ENCODE data around the gene PORCN. TPM values are rescaled to one million over a fixed set of nuclear protein-coding genes. Genes with fewer than 3 reads are reported as not detected.

Gene PORCN
- total and polyA plus RNA-seq, 2 of the 13 experiments (the other 11 are each of a cell fraction or from before 2014, with no cell fraction given) = 3.9 to 5.8 TPM

DNA sequence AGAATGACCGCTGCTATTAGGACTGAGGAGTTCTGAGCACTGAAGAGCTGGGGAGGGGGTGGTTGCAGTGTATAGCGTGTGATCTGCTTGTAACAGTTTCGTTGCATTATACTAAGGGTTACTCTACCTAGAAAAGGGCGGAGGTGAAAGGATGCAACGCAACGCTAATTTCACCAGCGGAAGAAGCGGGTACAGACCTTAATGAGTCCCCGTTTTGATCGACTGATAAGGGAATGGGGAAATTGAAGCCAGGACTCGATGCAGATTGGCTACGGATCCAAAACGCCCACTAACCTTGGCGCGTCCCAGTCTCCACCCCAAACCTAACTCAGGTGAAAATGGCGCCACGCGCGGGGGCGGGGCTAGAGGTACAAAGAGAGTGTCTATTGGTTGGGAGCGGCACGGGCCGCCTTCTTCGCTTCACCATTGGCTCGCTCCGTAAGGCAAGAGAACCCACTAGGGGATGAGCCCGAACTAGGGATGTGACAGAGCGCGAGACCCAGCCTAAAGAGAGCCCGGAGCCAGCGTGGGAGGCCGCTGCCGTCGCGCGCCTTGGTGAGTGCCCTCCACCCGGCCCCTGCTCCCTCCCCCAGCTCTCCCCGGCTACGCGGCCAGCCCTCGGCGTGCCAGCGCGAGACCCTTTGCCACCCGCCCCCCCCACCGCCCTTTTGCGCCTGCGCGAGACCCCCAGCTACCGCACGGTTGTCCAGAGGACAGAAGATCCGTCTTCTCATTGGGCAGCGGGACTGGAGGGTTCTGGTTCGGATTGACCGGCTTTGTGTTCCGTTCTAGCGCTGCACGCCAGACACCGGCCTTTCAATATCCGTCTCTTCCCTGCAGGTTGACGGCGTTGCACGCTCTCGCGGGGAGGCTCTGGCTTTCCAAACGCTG lies 12.8 kb downstream of the PORCN start, which contains the start of gene EBP (continued):
- no peak for TF ChIP-seq NRL (CRISPR knock-in tag; IDR thresholded peaks at IDR 0.05; ENCODE audit: borderline replicate concordance)
- TF ChIP-seq PITX1 (CRISPR knock-in tag; IDR thresholded peaks at IDR 0.05) = no peak
- TF ChIP-seq, protein P1, sequence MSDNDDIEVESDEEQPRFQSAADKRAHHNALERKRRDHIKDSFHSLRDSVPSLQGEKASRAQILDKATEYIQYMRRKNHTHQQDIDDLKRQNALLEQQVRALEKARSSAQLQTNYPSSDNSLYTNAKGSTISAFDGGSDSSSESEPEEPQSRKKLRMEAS (IDR thresholded peaks at IDR 0.05) = peak; percentile 7
- TF ChIP-seq, protein P2, sequence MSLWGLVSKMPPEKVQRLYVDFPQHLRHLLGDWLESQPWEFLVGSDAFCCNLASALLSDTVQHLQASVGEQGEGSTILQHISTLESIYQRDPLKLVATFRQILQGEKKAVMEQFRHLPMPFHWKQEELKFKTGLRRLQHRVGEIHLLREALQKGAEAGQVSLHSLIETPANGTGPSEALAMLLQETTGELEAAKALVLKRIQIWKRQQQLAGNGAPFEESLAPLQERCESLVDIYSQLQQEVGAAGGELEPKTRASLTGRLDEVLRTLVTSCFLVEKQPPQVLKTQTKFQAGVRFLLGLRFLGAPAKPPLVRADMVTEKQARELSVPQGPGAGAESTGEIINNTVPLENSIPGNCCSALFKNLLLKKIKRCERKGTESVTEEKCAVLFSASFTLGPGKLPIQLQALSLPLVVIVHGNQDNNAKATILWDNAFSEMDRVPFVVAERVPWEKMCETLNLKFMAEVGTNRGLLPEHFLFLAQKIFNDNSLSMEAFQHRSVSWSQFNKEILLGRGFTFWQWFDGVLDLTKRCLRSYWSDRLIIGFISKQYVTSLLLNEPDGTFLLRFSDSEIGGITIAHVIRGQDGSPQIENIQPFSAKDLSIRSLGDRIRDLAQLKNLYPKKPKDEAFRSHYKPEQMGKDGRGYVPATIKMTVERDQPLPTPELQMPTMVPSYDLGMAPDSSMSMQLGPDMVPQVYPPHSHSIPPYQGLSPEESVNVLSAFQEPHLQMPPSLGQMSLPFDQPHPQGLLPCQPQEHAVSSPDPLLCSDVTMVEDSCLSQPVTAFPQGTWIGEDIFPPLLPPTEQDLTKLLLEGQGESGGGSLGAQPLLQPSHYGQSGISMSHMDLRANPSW (CRISPR knock-in tag; IDR thresholded peaks at IDR 0.05; ENCODE audit: borderline replicate concordance) = no peak
- peak; percentile 52 for TF ChIP-seq HOXA3 (CRISPR knock-in tag; IDR thresholded peaks at IDR 0.05)
- TF ChIP-seq, protein P3, sequence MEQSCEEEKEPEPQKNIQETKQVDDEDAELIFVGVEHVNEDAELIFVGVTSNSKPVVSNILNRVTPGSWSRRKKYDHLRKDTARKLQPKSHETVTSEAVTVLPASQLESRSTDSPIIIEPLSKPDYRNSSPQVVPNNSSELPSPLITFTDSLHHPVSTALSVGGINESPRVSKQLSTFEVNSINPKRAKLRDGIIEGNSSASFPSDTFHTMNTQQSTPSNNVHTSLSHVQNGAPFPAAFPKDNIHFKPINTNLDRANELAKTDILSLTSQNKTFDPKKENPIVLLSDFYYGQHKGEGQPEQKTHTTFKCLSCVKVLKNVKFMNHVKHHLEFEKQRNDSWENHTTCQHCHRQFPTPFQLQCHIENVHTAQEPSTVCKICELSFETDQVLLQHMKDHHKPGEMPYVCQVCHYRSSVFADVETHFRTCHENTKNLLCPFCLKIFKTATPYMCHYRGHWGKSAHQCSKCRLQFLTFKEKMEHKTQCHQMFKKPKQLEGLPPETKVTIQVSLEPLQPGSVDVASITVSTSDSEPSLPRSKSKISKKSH (CRISPR knock-in tag; IDR thresholded peaks at IDR 0.05; ENCODE audit: borderline replicate concordance) = no peak
- TF ChIP-seq ZNF773 (CRISPR knock-in tag; IDR thresholded peaks at IDR 0.05; ENCODE audit: borderline replicate concordance) = no peak
- no peak for TF ChIP-seq HCFC1 (IDR thresholded peaks at IDR 0.05; ENCODE audit: low read depth, low read length)
- TF ChIP-seq ZNF772 (CRISPR knock-in tag; IDR thresholded peaks at IDR 0.05) = no peak
- no peak for TF ChIP-seq HDAC1 (CRISPR knock-in tag; IDR thresholded peaks at IDR 0.05)
- TF ChIP-seq SALL1 (CRISPR knock-in tag; IDR thresholded peaks at IDR 0.05) = no peak
- TF ChIP-seq, protein P4, sequence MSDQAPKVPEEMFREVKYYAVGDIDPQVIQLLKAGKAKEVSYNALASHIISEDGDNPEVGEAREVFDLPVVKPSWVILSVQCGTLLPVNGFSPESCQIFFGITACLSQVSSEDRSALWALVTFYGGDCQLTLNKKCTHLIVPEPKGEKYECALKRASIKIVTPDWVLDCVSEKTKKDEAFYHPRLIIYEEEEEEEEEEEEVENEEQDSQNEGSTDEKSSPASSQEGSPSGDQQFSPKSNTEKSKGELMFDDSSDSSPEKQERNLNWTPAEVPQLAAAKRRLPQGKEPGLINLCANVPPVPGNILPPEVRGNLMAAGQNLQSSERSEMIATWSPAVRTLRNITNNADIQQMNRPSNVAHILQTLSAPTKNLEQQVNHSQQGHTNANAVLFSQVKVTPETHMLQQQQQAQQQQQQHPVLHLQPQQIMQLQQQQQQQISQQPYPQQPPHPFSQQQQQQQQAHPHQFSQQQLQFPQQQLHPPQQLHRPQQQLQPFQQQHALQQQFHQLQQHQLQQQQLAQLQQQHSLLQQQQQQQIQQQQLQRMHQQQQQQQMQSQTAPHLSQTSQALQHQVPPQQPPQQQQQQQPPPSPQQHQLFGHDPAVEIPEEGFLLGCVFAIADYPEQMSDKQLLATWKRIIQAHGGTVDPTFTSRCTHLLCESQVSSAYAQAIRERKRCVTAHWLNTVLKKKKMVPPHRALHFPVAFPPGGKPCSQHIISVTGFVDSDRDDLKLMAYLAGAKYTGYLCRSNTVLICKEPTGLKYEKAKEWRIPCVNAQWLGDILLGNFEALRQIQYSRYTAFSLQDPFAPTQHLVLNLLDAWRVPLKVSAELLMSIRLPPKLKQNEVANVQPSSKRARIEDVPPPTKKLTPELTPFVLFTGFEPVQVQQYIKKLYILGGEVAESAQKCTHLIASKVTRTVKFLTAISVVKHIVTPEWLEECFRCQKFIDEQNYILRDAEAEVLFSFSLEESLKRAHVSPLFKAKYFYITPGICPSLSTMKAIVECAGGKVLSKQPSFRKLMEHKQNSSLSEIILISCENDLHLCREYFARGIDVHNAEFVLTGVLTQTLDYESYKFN (CRISPR knock-in tag; conservative IDR thresholded peaks at IDR 0.05) = no peak
- TF ChIP-seq EED (CRISPR knock-in tag; IDR thresholded peaks at IDR 0.05) = no peak
- TF ChIP-seq ZNF333 (CRISPR knock-in tag; IDR thresholded peaks at IDR 0.05; ENCODE audit: borderline replicate concordance) = no peak
- TF ChIP-seq, protein P5, sequence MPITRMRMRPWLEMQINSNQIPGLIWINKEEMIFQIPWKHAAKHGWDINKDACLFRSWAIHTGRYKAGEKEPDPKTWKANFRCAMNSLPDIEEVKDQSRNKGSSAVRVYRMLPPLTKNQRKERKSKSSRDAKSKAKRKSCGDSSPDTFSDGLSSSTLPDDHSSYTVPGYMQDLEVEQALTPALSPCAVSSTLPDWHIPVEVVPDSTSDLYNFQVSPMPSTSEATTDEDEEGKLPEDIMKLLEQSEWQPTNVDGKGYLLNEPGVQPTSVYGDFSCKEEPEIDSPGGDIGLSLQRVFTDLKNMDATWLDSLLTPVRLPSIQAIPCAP (CRISPR knock-in tag; IDR thresholded peaks at IDR 0.05; ENCODE audit: low read depth) = no peak
- 0 out of 2 replicates have a peak, but pooled peaks have one; percentile 38 for TF ChIP-seq ZNF274 (CRISPR knock-in tag; IDR thresholded peaks at IDR 0.05)
- no peak for TF ChIP-seq ZKSCAN5 (CRISPR knock-in tag; IDR thresholded peaks at IDR 0.05)
- TF ChIP-seq SMYD3 (CRISPR knock-in tag; IDR thresholded peaks at IDR 0.05) = no peak
- no peak for TF ChIP-seq ZNF562 (CRISPR knock-in tag; IDR thresholded peaks at IDR 0.05; ENCODE audit: borderline replicate concordance)
- TF ChIP-seq ZBTB20 (CRISPR knock-in tag; IDR thresholded peaks at IDR 0.05; ENCODE audit: borderline replicate concordance, low read depth) = no peak

Measured in HepG2 (cell line).